Measurements from ENCODE around the gene TRIM45.

DNA sequence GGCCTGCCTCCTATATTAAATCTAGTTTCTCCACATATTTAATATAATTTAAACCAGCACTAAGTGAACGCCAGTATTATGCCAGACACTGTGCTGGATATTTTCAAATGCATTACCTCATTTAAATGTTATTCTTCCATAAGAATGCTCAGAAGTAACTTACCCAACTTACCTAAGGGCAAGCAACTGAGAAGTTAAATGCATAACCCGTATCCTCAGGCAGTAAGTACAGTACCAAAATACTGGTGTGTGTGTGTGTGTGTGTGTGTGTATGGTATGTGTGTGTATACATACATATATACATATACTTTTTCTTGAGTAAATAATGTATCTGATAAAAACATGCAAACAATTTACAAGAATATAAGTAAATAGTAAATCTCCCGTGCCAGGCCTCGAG lies 9.0 kb upstream of the TRIM45 start:
- TF ChIP-seq, protein P1, sequence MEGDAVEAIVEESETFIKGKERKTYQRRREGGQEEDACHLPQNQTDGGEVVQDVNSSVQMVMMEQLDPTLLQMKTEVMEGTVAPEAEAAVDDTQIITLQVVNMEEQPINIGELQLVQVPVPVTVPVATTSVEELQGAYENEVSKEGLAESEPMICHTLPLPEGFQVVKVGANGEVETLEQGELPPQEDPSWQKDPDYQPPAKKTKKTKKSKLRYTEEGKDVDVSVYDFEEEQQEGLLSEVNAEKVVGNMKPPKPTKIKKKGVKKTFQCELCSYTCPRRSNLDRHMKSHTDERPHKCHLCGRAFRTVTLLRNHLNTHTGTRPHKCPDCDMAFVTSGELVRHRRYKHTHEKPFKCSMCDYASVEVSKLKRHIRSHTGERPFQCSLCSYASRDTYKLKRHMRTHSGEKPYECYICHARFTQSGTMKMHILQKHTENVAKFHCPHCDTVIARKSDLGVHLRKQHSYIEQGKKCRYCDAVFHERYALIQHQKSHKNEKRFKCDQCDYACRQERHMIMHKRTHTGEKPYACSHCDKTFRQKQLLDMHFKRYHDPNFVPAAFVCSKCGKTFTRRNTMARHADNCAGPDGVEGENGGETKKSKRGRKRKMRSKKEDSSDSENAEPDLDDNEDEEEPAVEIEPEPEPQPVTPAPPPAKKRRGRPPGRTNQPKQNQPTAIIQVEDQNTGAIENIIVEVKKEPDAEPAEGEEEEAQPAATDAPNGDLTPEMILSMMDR (conservative IDR thresholded peaks at IDR 0.05; ENCODE audit: low read depth, low read length): no peak
- no peak for TF ChIP-seq EZH2 (IDR thresholded peaks at IDR 0.05; ENCODE audit: borderline replicate concordance, low read depth, low read length, poor library complexity, severe bottlenecking)
